HG03342 (cell line): ENCODE results near the gene MATN4.

Source experiments
- ATAC-seq: cut with Tn5 transposase; IDR thresholded peaks from one replicate; pipeline ENCODE4 v1.9.1; 2021; ENCODE audit warnings: mild to moderate bottlenecking, moderate library complexity; ENCODE audit not compliant: unreplicated experiment

The MATN4 gene

DNA sequence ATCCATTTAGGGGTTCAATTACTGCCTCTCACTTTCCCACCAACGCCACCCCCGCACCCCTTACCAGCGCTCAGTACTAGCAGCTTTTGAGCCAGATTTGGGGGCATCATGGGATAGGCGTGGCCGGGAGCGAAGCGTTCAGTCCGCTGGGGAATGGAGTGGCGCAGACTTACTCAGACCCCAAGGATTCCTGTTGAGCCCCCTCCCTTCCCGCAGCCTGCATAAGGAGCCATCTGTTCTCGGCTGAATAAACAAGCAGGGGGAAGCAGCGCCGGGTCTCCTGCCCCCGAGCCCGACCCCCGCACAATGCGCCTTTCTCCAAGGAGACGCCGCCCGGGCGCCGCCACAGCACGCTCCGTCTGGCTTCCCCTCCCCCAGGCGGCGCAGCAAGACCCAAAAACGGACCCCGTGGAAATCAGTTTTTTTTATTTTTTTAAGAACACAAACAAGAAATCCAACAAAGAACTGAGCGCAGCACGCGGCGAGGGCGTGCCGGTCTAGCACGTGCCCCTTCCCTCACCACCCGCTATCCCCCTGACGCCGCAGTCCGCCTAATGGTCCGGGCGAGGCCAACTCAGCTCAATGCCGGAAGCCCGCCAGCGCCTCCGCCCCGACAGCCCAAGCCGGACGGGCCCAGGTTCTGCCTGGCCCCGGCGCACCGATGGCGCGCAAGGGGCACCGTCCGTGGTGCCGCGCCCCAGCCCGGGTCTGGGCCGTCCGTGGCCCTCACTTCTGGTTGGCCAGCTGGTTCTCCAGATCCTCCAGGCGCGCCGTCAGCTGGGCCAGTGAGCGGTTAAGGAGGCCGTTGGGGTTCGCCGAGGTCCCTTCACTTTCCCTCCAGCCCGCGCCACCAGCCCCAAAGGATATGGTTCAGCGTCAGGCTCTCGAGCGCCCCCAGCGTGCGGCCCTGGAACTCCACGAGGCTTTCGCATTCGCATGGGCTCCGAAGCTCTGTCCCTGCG is 14.8 kb downstream of the MATN4 start:
- ATAC-seq = peak; percentile 47

DNA sequence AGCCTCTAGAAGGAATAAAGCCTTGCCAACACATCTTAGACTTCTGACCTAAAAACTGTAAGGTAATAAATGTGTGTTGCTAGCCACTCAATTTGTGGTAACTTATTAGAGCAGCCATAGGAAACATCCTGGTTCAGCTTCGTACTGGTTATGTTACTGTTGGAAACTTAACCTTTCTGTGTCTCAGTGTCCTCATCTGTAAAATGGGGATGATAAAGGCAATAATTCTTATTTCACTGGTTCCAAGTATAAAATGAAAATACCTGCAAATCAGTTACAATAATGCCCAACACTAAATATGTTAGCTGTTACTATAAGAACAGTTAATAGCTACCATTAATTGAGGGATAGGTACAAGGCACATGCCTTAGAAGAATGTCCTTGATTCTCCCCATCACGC is 15.8 kb downstream of the MATN4 start:
- ATAC-seq = no peak

DNA sequence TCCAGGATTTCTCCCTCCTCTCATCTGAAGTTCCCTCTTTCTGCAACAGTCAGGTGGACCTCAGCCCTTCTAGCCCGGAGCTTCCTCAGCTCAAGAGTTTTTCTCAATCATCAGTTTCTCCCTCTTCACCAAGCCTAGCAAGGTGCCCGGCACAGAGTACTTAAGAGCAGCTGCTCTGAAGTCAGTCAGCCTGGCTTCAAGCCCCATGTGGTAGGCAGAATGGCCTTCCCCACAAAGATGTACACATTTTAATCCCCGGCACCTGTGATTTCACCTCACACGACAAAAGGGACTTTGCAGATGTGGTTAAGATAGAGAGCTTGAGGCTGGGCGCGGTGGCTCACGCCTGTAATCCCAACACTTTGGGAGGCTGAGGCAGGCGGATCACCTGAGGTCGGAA is 16.6 kb downstream of the MATN4 start:
- ATAC-seq = no peak

DNA sequence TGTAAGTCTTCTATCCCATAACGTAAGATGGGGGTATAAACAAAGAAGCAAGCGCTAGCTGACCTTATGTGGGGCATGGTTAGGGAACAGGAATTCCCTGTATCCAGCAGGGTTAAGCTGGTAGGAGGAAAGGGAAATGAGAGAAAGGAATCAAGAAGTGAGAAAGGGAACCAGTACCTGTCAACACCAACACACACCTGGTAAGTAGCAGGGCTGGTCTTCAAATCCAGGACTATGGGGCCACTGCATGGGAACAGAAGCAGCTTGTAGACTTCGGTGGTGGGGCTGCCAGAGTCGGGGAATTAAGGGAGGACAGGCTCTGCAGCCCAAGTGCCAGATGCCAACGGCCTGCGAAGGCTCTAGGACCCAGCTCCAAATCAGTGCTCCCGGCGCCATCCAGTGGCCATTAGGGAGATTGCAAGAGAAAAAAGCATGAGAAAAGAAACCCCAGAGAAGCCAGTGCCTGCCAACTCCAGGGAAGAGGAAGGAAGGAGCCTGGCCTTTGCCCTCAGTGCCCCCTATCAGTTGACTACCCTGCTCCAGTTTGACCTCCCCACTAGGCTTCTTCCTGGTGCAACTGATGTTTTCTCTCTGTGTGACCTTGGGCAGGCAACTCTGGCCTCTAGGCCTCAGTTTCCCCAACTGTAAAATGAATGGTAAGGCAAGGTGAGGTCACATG is 17.3 kb downstream of the MATN4 start:
- ATAC-seq = no peak

DNA sequence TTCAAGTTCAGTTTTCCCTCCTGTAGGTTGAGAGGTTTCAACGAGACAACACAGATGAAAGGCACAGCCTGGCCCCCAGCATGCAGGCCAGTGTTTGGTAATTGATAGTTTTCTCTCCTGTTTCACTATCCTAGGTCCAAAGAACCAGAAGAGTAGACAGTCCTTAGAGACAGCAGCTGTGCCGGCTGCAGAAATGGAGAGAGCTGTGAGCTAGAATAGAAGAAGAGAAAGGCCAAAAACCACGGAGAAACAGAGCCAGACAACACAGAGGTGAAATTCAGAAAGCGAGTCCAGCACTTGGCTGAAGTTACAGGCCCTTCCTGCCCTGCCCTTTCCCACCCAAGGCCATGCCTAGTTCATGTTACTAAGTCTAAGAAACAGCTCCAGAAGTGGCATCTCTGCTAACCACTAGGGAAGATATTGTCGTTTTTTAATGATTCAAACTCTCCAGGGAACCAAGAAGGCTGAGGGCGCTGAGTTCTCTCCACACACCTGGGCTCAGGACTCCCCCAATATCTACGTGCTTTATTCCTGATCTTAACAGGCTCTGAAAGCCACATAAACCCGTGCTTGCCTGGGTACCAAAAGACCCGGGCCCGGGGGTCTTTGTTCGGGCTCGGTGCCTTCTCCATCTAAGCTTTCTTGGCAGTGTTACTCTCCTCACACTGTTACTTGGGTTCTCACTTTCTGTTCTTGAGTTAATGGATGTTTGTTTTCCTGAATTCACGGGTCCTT is 18.0 kb downstream of the MATN4 start:
- no peak for ATAC-seq

DNA sequence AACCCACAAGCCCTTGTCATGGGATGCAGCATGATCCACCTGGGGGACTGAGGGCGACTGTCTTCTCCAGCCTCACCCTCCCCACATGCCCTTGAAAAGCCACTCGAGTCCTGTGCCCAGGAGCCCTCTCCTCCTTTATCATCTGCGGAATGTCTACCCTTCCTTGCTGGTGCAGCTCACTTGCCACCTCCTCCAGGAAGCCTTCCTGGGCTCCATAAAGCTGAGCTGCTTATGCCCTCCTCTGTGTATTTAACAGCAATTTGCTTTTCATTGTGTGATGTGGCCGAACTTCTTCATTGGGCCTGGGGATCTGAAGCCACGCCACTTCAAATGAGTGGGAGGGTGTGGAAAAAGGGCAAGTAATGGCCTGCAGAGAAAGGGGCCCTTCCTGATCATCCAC is 19.2 kb downstream of the MATN4 start:
- ATAC-seq = no peak

- ATAC-seq = no peak
These were observed 19.7 kb downstream of the MATN4 start for GRCh38 chr20:45288376-45288775.

DNA sequence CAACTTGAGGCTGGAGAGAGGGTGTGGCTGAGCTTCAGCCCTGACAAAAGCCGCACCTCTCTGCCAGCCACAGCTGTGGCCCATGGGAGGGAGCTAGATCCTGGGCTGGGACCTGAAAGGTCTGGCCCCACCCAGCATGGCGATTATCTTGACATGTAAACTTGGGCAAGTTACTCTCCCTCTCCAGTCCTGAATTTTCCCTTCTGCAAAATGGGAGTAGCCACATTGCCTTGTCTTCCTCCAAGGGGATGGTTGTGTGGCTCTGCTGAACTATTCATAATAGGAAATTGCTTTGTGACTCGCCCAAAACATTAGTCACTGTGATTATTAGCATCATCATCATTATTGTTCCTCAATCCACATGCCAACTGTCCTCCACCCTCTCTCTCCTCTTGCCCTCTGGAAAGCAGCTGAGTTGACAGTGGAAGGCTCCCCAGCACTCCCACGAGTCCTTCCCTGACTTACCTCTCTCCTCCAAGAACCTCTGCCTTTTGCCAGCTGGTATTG is 24.5 kb downstream of the MATN4 start:
- ATAC-seq = no peak

GRCh38 chr20:45282700-45283550 is 25.2 kb downstream of the MATN4 start:
- ATAC-seq = no peak

DNA sequence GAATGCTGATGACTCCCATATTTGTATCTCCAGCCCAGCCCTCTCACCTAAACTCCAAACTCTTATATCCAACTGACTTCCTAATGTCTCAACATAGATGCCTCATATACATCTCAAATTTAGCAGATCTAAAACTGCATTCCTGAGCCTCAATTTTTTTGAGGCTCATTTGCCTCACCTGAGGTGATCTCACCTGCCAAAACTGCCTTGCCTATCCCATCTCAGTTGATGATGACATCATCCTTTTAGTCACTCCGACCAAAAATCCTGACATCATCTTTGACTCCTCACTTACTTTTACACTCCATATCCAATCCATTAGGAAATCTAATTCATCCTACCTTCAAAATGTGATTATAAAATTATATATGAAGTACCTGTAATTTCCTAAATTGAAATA is 28.1 kb downstream of the MATN4 start:
- ATAC-seq = no peak

DNA sequence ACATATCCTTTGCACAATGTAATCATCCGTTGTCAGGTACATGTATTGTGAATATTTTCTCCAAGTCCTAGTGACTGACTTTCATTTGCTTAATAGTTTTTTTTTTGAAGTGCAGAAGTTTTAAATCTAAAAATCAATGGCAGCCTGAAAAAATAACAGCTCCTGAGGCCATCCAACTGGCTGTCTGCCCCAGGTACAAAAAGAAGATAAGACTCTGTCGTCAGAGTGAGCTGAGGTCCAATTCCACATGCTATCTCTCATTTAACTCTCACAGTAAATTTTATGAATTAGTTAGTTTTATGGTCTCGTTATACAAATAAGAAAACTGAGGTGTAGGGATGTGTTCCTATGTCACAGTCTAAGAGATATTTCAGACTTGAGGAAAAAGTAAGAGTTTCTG is 32.8 kb downstream of the MATN4 start:
- no peak for ATAC-seq

DNA sequence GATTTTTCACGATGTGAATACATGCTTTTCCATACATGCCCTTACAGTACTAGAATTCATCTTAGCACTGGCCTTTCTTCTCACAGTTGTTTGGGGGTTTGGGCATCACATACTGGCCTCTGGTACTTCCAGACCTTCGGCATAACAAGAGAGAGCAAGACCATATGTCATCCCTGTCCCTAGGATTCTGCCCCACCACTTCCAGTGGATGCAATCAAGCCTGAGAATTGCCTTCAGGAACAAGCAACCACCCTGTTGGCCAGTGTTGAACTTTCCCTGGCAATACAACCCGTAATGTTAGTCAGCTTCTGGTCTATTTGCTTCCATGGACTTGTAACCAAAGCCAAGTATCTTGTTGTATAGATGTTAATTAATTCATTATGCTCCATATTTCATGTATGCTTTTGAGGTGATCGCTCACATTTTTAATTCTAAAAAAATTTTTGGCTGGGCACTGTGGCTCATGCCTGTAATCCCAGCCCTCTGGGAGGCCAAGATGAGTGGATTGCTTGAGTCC is 38.3 kb downstream of the MATN4 start:
- no peak for ATAC-seq

GRCh38 chr20:45269056-45269455 is 39.0 kb downstream of the MATN4 start:
- no peak for ATAC-seq

- no peak for ATAC-seq
These were observed 39.6 kb downstream of the MATN4 start for GRCh38 chr20:45268531-45268930.

DNA sequence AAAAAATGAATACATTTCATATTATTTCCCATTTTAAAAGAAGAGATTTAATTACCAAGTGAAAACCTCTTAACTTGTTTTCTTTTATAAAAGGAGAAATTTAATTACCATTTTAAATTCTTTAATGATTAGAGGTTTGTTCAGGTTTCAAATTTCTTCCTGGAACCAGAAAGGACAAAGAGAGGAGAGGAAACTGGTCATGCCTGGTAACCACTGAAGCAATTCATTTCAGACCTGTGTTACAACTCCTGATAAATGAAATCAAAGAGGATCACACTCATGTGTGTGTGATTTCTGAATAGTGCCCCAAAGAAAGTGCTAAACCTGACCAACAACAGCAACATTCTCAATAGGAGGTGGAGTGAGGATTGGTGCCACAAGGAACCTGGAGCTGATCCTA is 41.1 kb downstream of the MATN4 start:
- no peak for ATAC-seq

- no peak for ATAC-seq
These were observed 44.4 kb downstream of the MATN4 start for GRCh38 chr20:45263556-45264266.

- no peak for ATAC-seq
These were observed 49.4 kb downstream of the MATN4 start for GRCh38 chr20:45258664-45259063.

- ATAC-seq = no peak
These were observed 49.8 kb downstream of the MATN4 start for GRCh38 chr20:45258259-45258658.

DNA sequence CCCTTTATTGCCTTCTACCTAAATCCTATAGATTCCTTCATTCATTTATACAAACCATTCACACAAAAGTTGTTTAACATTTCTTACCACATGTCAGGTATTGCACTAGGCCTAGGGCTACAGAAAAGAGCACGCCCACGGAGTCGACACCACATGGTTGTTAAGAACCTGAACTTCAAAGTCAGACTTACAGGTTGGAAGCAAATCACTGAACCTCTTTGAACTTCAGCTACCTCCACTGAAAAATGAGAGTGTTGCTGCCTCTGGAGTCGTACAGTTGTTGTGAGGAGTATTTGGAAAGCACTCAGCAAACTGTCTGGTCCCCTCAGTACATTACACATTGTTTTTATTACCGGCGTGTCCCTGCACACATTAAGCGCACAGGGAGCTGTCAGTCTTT is 50.4 kb downstream of the MATN4 start:
- ATAC-seq = no peak

- no peak for ATAC-seq
These were observed 50.9 kb downstream of the MATN4 start for GRCh38 chr20:45257161-45257560.
